Measurements from ENCODE around the gene OPHN1.
A peak's percentile ranks its signal among the peaks of the same experiment; 100 is the strongest.

Gene OPHN1

DNA sequence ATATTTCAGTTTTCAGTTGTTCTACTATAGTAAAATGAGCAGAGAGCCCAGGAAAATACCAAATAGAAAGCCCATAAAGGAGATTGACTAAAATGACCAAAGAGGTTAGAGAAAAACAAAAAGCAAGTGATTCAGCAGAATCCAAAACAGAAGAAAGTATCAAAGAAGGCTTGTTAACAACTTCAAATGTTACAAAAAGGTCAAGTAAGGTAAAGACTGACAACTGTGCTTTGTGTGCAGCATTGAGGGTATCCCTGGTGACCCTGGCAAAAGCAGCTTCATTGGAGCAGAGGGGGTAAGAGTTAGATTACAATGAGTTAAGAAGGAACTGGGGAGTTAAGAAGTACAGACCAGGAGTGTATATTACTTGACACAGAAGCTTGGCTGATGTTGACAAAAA lies 317.9 kb downstream of the OPHN1 start:
- POLR2A ChIA-PET (ENCODE audit: low non-redundant PET) = no interaction called here
- no peak for TF ChIP-seq CTCF (conservative IDR thresholded peaks at IDR 0.05; ENCODE audit: low read depth)
- no peak overlapping the region for H3K27ac ChIP-seq
- CTCF ChIA-PET = no interaction called here
- no peak for DNase-seq (ENCODE audit: low spot score)

- no peak for TF ChIP-seq CTCF (conservative IDR thresholded peaks at IDR 0.05; ENCODE audit: low read depth)
- H3K27ac ChIP-seq = no peak overlapping the region
- DNase-seq (ENCODE audit: low spot score) = peak; percentile 6
- CTCF ChIA-PET = interaction anchor here (0.7 kb wide), 1 partner anchor 606 kb away, joined by 3 read pairs; no protein-coding TSS in a partner anchor
- POLR2A ChIA-PET (ENCODE audit: low non-redundant PET) = no interaction called here
Measured at GRCh38 chrX:68114573-68115129, 318.6 kb downstream of the OPHN1 start.

GRCh38 chrX:68113837-68114572 lies 319.3 kb downstream of the OPHN1 start:
- CTCF ChIA-PET = no interaction called here
- DNase-seq (ENCODE audit: low spot score) = no peak
- H3K27ac ChIP-seq = no peak overlapping the region
- TF ChIP-seq CTCF (conservative IDR thresholded peaks at IDR 0.05; ENCODE audit: low read depth) = no peak
- POLR2A ChIA-PET (ENCODE audit: low non-redundant PET) = no interaction called here

- TF ChIP-seq CTCF (conservative IDR thresholded peaks at IDR 0.05; ENCODE audit: low read depth) = no peak
- no peak for DNase-seq (ENCODE audit: low spot score)
- ChIA-PET CTCF (no interaction called here), POLR2A (ENCODE audit: low non-redundant PET) (no interaction called here)
- H3K27ac ChIP-seq = no peak overlapping the region
Measured at GRCh38 chrX:68112321-68112720, 321.0 kb downstream of the OPHN1 start.

GRCh38 chrX:68109162-68109561 lies 324.1 kb downstream of the OPHN1 start:
- DNase-seq (ENCODE audit: low spot score) = no peak
- POLR2A ChIA-PET (ENCODE audit: low non-redundant PET) = no interaction called here
- CTCF ChIA-PET = no interaction called here
- no peak overlapping the region for H3K27ac ChIP-seq
- no peak for TF ChIP-seq CTCF (conservative IDR thresholded peaks at IDR 0.05; ENCODE audit: low read depth)

- TF ChIP-seq CTCF (conservative IDR thresholded peaks at IDR 0.05; ENCODE audit: low read depth) = no peak
- CTCF ChIA-PET = interaction anchor here (0.5 to 0.6 kb wide), 2 partner anchors 496 to 881 kb away, joined by 3 read pairs; no protein-coding TSS in a partner anchor
- POLR2A ChIA-PET (ENCODE audit: low non-redundant PET) = no interaction called here
- no peak for DNase-seq (ENCODE audit: low spot score)
- H3K27ac ChIP-seq = no peak overlapping the region
Measured at GRCh38 chrX:68098431-68098830, 334.9 kb downstream of the OPHN1 start.

All from RWPE1 (cell line).